GM19035 (cell line): ENCODE measurements around the gene ADD1.

Source experiments
- ATAC-seq: cut with Tn5 transposase; IDR thresholded peaks from one replicate; pipeline ENCODE4 v1.9.1; 2021; ENCODE audit not compliant: unreplicated experiment

The ADD1 gene

DNA sequence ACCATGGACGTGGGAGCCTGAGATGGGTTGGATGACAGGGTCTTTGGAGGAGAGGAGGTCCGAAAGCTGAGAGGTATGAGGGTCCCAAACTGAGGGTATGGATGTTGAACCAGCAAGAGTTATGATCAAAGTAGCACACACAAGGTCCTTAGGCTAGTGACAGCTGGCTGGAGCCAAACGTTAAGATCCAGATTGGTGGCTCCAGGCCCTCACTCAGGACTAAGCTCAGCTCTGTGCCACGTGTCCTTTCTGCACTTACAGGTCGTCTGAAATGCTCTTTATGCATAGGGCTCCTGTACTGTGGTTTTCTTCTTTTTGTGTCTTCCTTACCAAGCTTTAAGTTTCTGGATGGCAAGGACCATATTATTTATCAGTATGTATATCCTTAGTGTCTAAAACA is 35.4 kb downstream of the ADD1 start:
- no peak for ATAC-seq

DNA sequence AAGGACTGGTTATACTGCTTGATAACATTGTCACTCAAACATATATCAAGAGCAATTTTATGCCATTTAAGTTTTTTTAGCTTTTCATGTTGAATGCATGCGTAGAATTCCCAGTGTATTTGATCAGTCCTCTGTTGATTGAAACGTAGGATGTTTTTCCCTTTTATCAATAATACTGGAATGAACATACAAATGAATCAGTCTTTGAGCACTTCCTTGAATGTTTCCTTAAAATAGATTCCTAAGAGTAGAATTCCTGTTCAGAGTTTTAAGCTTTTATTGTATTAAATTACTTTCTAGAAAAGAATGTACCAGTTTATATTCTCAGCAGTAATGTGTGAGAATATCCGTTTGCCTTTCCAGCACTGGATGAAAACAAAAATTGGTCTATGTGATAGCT is 37.8 kb downstream of the ADD1 start:
- ATAC-seq, result no peak

DNA sequence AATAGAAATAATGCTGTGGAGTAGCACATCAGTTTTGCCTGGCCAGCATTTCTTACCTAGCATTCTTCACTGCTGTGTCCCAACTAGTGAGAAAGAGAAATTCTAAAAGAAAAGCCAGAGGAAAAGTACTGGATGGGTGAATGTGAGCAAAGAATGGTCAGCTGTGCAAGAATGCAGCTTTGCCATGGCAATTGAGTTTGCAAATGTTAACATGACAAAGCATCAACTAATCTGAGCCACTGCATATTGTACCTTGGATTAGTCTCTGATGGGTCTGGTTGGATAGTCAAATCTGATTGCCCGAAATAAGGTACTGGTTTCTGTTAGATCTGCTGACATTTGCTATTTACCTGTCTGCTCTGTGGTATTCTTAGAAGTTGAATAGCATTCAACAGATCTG is 38.7 kb downstream of the ADD1 start:
- no peak for ATAC-seq

DNA sequence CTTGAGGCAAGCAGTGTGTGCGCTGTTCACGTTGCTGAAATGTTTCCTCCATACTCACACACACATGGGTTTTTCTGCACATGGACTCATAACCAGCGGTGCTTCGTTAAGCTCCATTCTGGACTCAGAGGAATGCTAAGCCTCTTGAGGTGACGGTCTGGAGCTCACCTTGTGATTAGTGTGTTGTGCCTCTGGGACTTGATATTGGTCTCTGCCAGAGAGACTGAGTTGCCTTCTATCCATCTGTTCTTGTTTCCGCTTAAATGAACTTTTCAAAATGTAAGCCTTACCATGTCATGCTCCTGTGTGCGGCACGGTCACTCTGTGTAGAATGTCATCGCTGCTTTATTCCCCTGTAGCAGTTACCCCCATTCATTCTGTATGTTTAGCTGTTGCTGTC is 42.5 kb downstream of the ADD1 start:
- no peak for ATAC-seq

DNA sequence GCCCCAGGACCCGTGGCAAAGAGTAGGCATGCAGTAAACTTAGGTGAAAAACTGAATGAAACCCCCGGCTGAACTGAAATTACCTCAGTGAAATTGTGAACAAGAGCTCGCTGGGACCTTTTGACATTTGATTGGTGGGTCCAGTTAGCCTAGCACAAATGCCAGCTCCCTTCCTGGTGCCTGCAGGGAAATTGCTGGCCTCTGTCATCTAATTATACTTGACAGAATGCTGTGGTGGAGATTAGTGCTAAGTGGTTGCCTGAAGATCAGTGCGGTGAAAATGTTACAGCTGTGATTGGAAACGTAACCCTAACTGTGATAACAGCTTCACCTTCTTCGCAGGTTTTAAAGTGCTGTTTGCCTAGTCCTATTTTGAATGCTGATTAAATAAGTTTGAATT is 43.0 kb downstream of the ADD1 start:
- no peak for ATAC-seq

DNA sequence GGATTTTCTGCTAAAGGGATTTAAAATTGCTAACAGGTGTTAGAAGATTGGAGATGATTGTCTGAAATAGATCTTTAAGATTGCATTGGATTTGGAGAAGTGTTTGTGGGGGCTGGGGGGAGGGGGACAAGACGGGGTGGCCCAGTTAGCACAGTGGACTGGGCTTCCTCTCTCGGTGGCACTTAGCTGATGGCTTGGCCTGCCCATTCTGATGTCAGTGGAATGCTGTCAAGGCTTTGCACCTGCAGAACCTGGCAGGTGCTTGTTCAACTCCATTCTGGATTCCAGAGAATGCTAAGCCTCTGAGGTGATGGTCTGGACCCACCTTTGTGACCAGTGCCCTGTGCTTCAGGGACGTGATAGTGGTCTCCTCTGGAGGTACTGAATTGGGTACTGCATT is 43.7 kb downstream of the ADD1 start:
- ATAC-seq, result no peak

DNA sequence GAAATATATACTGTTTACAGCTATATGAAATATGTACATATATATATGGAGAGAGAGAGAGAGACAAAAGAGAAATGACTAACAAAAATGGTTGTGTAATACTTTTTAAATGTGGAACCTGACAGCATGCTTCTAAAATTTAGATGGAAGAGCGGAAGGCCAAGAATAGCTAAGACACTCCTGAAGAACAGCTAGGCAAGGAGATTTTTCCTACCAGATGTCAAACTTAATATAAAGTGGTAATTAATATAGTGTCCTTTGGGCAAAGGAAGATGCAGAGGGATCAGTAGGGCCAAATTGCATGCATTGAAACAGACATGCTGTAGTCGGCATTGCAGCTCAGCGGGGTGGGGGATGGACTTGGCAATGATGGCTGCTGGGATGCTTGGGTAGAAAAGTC is 45.2 kb downstream of the ADD1 start:
- no peak for ATAC-seq

DNA sequence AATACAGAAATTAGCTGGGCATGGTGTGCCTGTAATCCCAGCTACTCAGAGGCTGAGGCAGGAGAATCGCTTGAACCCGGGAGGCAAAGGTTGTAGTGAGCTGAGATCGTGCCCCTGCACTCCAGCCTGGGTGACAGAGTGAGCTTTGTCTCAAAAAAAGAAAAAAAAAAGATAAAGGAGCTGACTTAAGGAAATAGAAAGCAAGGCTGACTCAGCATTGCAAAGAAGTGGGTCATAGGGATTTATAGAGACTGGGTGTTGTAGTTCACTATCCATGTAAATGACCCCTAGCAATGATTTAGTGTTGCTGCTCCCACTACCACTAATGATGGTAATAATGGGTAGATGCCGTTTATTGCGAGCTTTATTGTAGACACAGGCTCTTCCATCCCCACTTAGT is 47.6 kb downstream of the ADD1 start:
- no peak for ATAC-seq

DNA sequence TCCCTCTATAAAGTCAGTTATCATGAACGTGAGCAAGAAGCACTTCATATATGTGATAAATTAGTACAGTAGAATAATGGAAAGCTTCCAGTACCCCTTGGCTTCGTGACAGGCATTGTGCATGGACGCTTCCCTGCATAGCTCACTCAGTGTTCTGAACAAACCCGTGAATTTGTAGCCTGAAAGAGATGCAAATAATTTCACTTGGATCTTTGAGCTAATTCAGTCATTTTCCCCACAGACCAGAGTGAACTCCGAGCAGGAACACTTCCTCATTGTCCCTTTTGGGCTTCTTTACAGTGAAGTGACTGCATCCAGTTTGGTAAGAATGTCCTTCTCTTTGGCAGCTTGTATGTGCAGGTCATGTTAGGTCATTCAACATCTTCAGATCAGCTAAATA is 50.1 kb downstream of the ADD1 start:
- no peak for ATAC-seq

DNA sequence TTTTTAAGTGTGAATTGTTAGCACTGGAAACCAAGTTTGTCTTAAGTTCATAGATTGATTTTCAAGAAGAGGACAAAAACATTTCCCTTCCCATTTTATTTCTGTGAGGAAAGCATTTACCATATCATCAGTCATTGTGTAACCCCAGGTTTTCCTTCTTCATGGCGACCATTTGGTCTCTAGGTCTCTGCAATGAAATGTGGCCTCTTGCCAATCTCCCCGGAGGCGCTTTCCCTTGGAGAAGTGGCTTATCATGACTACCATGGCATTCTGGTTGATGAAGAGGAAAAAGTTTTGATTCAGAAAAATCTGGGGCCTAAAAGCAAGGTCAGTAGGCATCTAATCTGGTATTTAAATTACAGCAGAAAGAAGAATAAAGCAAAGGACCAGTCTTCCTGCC is 54.4 kb downstream of the ADD1 start:
- ATAC-seq, result no peak

DNA sequence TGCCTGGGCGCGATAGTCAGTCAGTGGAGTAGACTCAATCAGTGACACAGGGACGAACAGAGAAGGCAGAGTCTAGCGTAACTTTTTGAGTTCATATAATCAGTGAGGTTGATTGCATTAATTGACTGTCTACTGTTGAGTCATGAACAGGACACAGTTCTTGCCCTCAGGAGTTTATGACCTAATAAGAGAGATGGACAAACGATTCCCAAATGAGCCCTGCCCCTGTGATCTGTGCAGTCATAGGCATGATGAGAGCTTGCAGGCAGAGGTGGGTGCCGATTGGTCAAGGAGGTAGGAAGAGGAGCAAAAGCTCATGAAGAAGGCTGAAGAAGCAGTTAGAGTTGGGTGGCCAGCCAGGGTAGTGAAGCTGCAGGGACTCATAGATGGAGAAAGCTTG is 57.1 kb downstream of the ADD1 start:
- ATAC-seq, result no peak

DNA sequence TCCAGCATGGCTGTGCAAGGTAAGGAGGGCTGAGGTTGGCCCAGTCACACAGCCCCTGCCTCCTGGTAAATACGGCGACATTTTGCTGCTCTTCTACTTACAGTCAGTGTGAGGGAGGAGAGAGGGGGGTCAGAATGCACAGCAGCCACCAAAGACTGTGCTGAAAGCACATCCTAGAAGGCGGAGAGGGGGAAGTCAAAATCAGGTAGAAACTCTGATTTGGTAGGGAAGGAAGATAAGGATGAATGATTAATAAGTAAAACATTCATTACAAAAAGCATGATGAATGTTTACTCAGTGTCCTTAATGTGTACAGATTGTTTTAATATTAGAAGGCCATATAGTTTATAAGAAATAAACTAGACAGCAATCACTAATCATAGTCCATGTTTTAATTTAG is 57.5 kb downstream of the ADD1 start:
- ATAC-seq, result no peak

DNA sequence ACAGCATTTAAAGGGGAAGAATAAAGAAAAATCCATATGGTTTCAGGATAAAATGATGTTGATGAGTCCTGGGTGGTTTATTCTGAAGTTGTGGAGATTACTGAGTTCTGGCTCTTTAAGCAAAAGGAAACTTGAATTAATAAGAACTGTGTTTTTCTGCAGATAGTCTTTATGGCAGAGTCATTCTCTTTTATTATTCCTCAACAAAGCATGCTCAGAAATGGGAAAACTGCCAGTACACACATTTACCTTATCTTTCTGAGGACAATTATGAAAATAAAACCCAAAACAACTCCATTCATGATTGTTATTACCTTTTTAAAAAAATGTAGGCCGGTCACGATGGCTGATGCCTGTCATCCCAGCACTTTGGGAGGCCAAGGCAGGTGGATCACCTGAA is 58.5 kb downstream of the ADD1 start:
- ATAC-seq, result no peak

DNA sequence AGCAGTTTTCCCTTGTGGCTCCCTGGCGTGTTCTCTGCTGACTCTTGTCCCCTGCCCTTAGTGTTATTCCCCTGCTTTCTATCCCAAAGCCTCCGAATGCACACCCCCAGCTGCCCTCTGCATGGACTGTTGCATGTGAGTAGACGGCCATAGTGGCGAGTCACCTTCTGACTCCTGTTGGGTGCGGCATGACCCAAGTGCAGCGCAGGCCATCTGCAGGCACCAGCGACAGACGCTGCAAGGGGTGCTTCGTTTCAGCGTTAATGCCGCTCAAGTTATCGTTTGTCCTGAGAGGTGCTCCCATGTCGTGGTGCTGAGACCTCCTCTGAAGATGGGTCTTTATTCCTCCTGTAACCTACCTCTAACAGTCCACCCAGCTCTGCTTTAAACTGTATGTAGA is 61.9 kb downstream of the ADD1 start:
- ATAC-seq, result no peak

DNA sequence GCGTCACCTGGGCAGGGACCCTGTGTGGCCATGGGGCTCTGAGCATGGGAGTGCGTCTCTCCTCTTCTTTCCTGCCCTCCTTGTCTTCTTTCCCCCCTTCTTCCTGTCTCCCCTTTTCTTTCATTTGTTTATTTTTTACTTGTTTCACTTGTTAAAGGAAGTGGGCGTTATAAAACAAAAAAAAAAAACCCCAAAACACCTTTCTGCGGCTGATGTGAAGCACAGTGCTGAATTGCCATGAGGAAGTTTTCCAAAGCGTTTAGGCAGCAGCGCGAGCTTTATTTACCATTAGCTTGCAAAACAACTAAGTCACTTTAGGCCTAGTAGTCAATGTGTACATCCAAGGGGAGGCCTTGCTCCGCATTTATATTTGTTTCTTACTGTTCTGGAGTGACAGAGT is 62.6 kb downstream of the ADD1 start:
- ATAC-seq, result no peak

DNA sequence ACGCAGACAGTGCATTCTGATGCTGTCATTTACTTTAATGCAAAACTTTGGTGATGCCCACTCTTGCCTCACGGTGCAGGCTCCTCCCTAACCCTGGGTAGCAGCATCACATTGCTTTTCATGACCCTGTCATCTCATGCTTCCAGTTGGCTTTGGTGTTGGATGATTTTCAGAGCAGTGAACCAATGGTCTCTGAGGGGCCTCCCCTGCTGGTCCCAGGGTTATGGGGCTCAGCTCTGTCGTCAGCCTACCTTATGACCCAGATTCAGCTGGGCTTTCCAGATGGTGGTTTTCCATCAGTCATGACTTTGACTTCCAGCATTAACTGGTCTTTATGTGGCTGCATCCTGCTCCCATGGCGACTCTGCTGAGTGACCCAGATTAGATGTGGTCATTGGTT is 63.6 kb downstream of the ADD1 start:
- no peak for ATAC-seq

DNA sequence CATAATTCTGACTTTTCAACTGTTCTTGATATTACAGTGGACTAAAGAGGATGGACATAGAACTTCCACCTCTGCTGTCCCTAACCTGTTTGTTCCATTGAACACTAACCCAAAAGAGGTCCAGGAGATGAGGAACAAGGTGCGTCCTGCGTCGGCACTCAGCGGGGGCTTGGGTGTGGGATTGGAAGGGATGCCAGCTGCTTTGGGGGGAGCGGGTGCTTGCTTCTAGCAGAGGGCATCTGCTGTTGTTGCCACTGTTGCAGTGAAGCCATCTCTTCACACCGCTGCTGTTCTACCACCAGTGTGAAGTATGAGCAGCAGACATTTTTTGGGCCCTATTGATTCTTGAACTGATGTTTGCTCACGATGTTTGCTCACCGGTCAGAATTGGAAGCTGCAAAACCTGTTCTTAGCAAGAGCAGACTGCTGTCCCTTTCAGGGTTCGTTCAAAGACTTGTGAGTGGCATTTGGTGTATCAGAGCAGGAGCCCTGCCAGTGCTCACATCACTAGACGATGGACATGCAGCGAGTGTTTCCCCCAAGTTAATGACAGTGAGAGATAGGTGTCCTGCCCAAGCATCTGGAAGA is 64.2 kb downstream of the ADD1 start:
- ATAC-seq, result no peak

DNA sequence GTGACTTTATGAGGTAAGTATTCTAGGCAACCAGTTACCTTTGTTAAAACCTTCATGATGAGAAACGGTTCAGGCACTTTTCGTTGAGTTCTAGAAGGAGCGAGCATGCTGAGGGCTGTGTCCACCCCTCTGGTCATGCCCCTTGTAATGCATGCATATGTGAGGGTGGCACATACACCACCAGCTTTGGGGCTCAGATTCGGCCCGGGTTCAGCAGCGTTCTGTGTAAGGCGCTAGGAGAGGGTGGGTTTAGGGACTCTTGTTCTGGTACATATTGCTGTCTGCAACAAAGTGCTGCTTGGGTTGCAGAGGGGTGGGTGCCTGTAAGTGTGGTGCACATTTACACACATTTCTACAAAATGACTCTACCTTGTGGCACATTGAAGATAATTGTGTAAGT is 65.0 kb downstream of the ADD1 start:
- no peak for ATAC-seq

DNA sequence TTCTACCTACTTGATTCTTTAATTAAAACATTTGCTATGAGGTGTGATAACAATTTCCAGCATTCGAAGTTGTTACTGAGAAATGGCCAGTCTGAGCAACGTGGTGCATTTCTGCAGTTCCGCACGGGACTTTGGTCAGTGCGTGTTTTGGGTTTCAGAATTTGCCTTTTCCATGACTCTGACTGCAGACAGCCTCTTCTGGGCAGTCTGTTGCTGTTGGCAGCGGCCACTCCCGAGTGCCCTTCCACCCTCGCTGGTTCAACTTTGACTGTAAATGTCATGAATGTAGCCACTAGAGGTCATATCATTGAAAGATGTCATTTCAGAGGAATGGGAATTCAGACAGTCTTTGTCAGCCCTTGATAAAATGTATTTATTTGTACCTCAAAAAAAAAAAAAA is 65.9 kb downstream of the ADD1 start:
- no peak for ATAC-seq

DNA sequence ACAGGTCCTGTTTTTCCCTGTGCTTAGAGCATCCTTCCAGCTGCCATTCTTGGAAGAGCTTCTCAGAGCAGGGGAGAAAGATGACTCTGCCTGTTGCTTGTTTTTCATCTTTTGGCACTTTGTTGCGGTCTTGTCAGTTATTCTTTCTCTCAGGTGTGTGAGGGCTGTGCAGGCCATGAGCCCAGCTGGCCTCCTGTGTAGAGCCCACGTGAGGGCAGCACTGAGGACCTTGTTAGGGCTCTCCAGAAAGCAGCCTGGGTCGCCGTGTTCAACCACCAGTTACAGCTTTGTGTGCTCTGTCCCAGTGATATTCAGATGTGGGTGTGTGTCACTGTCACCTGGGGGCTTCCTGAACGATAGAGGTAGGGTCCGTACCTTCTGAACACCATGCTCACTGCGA is 66.8 kb downstream of the ADD1 start:
- no peak for ATAC-seq

DNA sequence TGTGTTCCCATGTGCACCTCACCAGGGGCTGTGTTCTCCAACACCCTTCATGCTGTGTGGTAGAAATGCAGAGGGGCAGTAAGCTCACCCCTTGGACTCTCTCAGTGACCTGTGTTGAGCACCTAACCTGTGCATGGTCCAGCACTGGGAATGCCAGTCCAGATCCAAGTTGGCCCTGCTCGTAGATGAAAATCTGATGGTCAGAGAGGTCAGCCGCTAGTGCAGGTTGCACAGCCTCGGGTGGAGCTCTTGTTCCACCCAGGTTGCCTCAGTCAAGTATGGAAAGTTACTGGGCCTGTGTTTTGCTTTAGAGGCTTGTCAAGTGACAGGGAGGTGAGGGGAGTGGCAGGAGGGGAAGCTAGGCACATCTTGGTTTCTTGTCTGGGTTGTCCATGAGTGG is 68.2 kb downstream of the ADD1 start:
- no peak for ATAC-seq

DNA sequence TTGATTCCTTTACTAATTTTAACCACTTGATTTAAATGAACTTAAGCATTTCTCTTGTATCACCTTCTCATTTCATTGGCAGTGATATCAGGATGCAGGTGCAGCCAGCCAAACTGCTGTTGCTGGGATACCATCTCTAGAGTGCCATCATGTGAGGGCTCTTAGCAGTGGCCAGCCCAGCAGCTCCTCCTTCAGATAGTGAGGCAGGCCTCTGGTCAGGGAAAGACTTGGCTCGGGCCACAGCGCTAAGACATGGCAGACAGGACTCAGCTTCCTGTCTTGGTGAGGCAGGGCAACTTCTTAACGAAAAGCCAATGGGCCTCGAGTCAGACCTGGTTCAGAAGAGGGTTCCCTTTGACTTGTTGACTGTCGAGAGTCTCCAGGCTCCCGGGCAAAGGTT is 69.5 kb downstream of the ADD1 start:
- no peak for ATAC-seq

DNA sequence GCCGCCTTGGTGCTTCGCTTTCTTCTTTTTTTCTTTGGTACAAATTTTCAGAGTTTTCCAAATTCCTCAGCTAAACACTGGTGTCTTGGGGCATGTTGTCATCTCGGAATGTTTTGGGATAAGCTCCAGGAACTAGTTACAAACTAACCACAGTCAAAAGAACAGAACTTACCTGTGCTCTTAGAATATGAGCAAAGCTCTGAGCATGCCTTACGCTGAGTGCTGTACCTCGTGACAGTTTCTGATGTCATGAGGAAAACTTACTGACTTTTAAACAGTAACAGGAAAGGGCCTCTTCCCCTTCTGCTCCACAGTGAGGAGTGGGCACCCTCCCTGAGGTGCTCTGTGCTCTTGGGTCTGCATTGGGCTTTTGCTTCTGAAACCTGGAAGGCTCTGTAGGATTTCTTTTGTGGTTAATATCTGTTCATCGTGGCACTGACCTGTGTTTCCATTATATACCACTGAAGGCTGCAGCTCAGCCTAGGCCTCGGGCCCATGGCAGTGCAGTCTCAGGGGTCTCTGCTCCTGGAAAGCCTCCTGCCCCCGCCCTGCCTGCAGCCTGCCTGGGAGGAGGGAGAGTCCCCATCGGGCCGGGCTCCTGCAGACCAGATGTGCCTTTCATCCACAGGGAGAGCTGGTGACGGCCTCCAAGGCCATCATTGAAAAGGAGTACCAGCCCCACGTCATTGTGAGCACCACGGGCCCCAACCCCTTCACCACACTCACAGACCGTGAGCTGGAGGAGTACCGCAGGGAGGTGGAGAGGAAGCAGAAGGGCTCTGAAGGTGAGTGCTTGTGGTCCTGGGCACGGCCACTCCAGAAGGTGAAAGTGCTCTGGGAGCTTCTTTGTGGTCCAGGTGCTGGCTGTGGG is 70.8 kb downstream of the ADD1 start:
- ATAC-seq, result no peak
